ENCODE data around the gene MTHFD2L.
"Not testable (repeated sequence)": the region's sequence is repeated elsewhere in the genome, so short reads cannot be mapped to it uniquely, and the experiment has no call there.

MTHFD2L gene

GRCh38 chr4:74157561-74158465 is at the start of gene MTHFD2L:
TSS of gene MTHFD2L (plus strand) at chr4:74158118. CDS start at chr4:74158139, 21 bp downstream.
- FAIRE-seq (peak; percentile 88), DNase-seq (ENCODE audit: insufficient read length, low spot score) (peak; percentile 88)

DNA sequence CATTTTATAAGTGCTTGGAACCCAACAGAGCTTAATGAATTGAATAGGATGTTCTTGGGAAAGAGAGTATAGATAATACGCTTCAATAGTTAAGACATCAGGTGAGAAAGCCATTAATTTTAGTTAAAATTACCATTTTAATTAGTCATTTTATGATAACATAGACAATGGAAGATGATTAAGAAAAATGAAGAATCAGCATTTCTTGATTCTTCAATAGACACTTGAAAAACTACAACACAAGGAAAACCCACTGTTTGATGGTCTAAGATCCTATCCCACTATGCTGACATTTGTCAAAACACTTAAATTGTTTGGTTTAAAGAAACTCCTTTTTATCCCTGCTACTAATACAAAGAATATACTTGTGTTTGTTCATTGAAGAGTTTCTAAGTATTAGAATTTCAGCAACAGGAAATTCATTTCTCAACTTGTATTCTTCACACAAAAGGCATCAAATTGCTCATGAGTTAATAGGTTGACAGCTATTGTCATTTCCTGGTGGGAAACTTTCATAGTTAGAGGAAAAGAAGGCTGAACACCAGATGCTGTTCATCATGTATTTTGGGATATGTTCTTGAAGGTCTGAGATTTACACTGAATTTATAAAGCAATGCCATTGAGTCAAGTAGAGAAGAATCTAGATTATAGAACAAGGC is 49.3 kb upstream of the MTHFD2L start:
- no peak for FAIRE-seq
- no peak for DNase-seq (ENCODE audit: insufficient read length, low spot score)

- FAIRE-seq: peak; percentile 16
- peak; percentile 35 for DNase-seq (ENCODE audit: insufficient read length, low spot score)
Measured at GRCh38 chr4:74109116-74109869, 48.6 kb upstream of the MTHFD2L start.

- DNase-seq (ENCODE audit: insufficient read length, low spot score): peak; percentile 17
- no peak for FAIRE-seq
Measured at GRCh38 chr4:74109870-74110605, 47.9 kb upstream of the MTHFD2L start.

GRCh38 chr4:74110670-74111069 is 47.2 kb upstream of the MTHFD2L start:
- DNase-seq (ENCODE audit: insufficient read length, low spot score): no peak
- FAIRE-seq: no peak

DNA sequence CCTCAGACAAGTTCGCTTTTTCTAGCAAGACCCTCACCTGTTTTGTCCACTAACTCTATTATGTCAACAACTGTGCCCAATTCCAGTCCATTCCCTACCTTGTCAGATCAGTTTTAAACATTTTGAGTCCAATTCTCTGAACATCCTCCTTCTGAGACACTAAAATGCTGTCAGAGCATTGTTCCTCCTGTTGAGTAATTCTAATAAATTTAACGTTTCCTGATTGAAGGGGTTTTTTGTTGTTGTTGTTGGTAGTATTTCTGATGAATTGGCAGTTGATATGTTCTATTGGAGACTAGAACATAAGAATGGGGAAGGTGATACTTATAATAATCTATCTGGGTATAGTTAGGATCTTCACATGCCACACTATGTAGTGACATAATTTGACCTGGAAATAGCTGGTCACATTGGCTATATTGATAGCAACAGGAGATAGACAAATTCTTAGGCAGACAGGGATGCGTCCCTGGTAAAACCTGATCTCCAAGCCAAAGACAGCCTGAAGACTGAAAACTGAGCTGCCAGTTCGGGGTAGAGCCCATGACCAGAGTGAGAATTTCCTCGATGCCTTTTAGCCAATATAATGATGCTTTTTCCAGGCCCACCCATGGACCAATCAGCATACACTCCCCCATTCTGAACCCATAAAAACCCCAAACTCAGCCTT is 46.5 kb upstream of the MTHFD2L start:
- no peak for DNase-seq (ENCODE audit: insufficient read length, low spot score)
- FAIRE-seq: no peak

- no peak for DNase-seq (ENCODE audit: insufficient read length, low spot score)
- no peak for FAIRE-seq
Measured at GRCh38 chr4:74111990-74112389, 45.9 kb upstream of the MTHFD2L start.

- FAIRE-seq (no peak), DNase-seq (ENCODE audit: insufficient read length, low spot score) (no peak)
Measured at GRCh38 chr4:74112399-74113105, 45.4 kb upstream of the MTHFD2L start.

DNA sequence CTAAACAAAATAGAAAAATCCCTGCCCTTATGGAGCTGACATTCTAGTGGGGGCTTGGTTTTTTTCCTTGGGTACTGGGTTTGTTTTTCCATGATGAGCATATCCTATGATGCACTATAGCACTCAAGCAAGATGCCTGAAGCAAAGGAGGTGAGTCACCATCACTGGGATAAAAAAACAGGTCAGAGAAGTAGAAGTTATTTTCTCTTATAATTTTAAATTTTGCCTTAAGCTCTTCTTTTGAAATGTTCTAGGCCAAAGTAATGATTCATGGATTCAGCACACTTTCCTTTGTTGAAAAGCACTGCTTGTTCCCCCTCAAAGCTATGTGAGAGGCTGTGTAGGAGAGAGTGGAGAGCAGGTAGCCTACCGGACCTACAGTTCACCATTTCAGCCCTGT is 43.7 kb upstream of the MTHFD2L start:
- FAIRE-seq (no peak), DNase-seq (ENCODE audit: insufficient read length, low spot score) (no peak)

GRCh38 chr4:74117024-74117534 is 40.8 kb upstream of the MTHFD2L start:
- no peak for DNase-seq (ENCODE audit: insufficient read length, low spot score)
- no peak for FAIRE-seq

- FAIRE-seq (no peak), DNase-seq (ENCODE audit: insufficient read length, low spot score) (no peak)
Measured at GRCh38 chr4:74118600-74119338, 39.1 kb upstream of the MTHFD2L start.

GRCh38 chr4:74120086-74120485 is 37.8 kb upstream of the MTHFD2L start:
- DNase-seq (ENCODE audit: insufficient read length, low spot score): no peak
- no peak for FAIRE-seq

GRCh38 chr4:74121643-74122579 is 36.0 kb upstream of the MTHFD2L start:
- DNase-seq (ENCODE audit: insufficient read length, low spot score): no peak
- FAIRE-seq: no peak

GRCh38 chr4:74123065-74123728 is 34.7 kb upstream of the MTHFD2L start:
- FAIRE-seq (no peak), DNase-seq (ENCODE audit: insufficient read length, low spot score) (no peak)

GRCh38 chr4:74125029-74125428 is 32.9 kb upstream of the MTHFD2L start:
- FAIRE-seq (no peak), DNase-seq (ENCODE audit: insufficient read length, low spot score) (no peak)

GRCh38 chr4:74127745-74128144 is 30.2 kb upstream of the MTHFD2L start:
- DNase-seq (ENCODE audit: insufficient read length, low spot score) (no peak), FAIRE-seq (no peak)

GRCh38 chr4:74130843-74131242 is 27.1 kb upstream of the MTHFD2L start:
- DNase-seq (ENCODE audit: insufficient read length, low spot score); FAIRE-seq: not testable (repeated sequence)
